Glomerular visceral epithelial cell (primary cell): ENCODE data around the gene ZSWIM5.

Experiments
- DNase-seq: peaks from one replicate; pipeline ENCODE4 v3.0.0-alpha.2; 2016; ENCODE audit errors: extremely low spot score

ZSWIM5 gene

GRCh38 chr1:45026446-45026845, 180.0 kb downstream of the ZSWIM5 start:
- DNase-seq = no peak

GRCh38 chr1:45023663-45024062, 182.7 kb downstream of the ZSWIM5 start:
- DNase-seq = no peak

- DNase-seq = peak; percentile 71
Measured at GRCh38 chr1:45018599-45019230, 187.7 kb downstream of the ZSWIM5 start.

DNA sequence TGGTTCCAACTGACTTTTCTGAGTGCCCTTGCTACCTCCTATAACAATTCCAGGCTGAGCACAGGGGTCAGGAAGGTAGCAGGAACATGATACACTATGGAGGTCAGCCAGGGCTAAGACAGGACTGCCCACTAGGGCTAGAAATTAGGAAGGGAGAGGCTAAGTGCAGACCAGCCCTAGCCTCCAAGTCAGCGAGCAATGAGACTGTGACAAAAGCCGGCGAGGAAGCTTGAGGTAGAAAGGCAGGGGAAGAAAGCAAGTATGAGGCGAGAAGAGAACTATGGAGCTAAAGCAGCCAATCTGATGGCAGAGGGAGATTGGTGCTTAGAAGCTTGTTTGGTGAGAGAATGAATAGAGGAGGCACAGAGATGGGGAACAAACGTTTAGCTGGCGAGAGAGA, 189.6 kb downstream of the ZSWIM5 start:
- no peak for DNase-seq

- no peak for DNase-seq
Measured at GRCh38 chr1:45016090-45016697, 190.2 kb downstream of the ZSWIM5 start.

DNA sequence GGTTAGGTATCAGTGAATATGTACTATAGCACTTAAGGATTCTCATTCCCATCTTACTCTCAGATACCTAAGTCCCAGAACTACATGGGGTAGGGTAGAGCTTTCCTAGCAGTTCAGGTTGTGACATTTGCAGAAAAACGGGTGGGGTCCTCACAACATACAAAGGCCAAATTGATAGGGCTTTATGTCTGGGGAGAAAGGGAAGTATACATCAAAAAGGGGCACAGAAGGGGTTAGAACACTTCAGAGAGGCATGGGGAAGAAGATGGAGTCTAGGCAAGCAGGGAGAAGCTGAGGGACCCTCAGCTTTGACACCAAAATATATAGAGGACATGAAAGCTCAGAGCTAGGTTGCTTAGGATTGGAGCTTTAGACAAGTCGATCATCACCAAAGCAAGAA, 190.7 kb downstream of the ZSWIM5 start:
- DNase-seq = no peak

- DNase-seq = peak; percentile 82
Measured at GRCh38 chr1:45014321-45015028, 191.9 kb downstream of the ZSWIM5 start.

DNA sequence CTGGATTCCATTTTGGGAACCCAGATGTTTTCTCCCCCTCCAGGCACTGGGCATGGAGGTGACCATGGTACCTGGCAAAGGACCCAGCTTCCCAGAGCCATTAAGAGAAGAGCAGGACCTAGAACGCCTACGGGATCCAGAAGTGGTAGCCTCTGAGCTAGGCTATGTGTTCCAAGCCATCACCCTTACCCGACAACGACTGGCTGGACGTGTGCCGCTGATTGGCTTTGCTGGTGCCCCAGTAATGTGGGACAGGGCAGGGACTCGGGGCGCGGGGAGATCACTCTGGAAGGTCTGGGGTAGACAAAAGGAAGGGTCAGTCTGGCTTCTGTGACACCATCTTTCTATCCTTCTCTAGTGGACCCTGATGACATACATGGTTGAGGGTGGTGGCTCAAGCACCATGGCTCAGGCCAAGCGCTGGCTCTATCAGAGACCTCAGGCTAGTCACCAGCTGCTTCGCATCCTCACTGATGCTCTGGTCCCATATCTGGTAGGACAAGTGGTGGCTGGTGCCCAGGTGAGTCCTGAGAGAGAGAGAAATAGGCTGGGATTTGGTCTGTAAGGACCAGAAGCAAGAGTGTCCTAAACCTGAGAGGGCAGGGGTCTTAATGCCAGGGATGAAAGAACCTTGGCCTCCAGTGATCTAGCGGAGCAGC, 192.7 kb downstream of the ZSWIM5 start:
- no peak for DNase-seq

DNA sequence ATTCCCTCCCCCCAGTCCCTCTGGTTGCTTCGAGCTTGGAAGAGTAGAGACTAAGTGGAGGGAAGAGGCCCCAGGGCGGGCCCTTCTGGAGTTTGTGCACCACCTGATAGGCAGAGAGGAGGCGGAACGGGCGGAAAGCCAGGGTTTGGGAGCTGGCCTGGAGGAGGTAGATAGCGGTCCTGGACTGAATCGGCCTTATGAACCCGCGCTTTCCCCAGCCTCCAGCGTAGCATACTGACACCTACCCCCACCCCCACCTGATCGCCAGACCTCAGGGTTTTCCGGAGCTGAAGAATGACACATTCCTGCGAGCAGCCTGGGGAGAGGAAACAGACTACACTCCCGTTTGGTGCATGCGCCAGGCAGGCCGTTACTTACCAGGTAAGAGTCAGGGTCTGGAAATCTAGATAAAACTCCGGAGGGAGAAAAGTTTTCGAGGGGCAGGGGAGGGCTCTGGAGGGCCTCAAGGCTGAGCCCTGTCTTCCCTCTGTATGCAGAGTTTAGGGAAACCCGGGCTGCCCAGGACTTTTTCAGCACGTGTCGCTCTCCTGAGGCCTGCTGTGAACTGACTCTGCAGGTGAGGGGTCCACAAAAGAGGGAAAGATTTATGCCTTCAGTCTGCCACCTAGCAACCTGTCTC, 193.6 kb downstream of the ZSWIM5 start:
- DNase-seq = peak; percentile 74

DNA sequence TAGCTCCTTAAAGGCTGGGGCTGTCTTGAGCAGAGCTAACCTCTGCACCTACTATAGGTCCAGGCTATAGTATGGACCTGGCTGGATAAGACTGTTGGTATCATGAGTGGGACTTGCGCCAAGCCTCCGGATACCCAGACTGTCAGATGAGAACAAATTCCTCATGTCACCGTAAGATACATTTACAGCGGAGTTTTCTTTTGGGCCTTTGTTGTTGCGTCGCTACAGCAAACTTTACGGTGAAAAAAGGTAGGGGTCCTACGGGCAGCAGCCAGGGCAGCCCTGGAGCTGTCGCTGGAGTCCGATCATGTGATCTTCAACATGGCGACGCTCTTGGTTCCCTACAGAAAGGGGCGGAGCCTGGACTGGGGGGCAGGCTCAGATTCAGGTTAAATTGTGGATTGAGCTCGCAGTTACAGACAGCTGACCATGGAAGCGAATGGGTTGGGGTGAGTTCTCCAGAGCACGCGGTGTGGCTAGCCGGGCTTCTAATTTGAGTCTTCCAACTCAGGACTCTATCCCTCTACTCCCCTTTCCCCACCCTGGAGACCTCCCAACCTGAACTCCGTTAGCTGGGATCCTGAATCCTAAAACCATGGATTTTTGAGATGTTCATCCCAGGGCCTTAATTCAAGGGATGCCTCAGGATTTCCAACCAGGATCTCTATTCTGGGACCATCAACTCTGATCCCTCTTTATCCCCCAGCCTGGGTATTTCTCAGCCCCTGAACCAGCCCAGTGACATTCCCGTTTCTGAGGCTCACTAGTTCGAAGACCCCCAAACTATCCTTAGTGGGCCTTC, 194.4 kb downstream of the ZSWIM5 start, which contains the start of gene UROD:
UROD (plus strand) TSS at position 418 of the 802 bp plus-strand sequence; CDS start at position 430, 12 bp downstream.
- DNase-seq = peak; percentile 97

DNA sequence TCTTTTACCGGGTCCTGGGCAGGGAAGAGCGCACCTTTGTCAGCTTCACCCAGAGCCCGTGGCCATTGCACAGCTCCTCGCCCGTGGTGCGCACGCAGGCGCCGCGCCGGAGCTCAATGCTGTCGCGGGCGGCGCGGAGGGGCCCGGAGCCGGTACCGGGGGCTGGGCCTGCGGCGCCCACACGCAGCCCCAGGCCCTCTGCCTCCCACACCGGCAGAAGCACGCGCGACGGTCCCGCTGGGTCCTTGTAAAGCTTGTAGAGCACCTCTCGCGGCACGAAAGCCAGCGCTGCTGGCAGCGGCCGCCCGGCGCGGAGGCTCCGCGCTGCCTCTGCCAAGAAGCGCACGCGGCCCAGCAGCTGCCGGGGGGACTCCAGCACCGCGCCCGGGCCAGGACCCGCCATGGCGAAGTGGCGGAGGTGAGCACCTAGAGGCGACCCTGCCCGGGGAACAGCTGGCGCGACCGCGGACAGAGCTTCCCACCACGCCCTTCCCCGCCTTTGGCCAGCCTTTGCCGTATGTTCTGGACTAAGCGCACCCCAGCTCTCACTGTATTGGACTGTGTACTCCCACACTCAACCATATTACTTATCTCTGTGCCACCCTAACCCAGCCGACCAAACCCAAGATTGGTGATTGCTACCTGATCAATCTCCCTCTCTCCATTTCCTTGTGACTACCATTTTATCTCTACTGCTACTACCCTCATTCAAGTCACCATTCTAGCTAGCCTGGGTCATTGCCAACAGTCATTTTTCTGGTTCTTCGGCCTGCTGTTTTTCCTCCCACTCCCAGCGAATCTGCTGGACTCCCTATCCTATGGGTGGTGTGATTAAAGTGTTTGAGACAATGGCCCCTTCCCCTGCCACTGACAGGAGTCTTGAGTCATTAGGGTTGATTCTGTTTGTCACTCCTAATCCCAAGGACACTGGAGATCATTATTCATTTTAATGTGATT, 195.3 kb downstream of the ZSWIM5 start, which contains the start of gene HECTD3:
HECTD3 (minus strand) TSS at position 470 of the 957 bp plus-strand sequence; CDS start at position 403, 67 bp downstream.
- DNase-seq = peak; percentile 75

DNA sequence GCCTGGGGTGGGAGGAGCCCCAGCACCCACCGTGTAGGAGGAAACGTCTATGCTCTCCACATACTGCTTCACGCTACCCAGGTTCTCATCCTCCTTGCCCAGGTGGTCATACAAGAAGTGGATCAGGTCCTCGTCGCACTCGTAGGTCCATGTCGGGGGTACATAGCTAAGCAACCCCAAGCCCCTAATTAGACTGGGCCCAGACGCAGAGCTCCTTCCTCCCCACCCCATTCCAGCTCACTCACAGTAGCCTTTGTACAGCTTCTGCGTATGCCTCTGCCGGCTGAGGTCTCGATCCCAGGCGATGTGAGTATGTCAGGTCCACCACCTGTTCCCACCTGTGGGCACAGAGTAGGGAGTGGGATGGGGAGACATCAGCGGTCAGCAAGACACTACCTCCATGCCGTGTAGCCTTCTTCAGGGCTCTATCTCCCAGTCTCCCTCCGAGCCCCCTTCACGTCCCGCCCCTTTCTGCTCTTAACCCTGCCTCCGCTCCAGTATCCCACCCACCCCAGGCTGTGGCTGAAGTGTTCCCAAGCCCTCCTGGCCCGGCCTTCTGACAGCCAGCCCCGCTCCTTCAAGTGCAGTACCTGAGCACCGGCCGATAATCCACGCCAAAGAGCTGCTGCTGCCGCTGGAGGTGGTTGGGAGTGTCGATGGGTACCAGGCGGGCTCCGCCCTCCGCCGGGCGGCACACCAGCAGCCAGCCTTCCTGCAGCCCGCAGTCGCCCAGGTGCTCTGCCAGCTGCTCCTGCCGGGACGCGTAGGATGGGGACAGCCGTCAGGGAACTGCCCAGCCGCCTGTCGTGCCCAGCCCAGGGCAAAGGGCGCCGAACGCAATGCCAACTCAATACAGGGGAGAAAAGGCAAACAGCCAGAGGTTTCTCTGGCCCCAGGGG, 196.2 kb downstream of the ZSWIM5 start:
- DNase-seq = peak; percentile 22

DNA sequence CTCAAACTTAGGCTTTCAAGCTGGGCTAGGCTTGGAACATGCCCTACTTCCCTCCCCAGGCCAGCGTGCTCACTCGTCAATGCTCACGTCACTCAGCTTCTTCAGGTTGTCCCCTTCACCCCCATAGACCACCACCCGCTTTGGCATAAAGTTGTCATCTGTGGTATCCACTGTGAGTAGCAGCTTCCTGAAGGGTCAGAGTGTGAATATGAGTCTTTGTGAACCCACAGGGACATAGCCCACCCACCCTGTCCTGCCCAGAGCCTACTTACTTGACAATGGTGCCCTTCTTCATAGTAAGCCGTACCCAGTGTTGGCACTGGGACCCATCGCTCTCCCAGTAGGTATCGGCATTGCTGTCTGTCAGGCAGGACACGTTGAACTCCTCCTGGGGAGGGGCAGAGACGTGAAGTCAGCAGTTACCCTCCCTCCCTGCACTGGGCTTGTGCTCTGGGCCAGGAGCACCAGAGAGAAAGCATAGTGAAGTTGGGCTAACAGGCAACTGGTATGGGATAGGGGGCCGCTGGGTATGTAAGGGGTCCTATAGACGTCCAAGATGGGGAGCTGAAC, 197.0 kb downstream of the ZSWIM5 start:
- DNase-seq = no peak

DNA sequence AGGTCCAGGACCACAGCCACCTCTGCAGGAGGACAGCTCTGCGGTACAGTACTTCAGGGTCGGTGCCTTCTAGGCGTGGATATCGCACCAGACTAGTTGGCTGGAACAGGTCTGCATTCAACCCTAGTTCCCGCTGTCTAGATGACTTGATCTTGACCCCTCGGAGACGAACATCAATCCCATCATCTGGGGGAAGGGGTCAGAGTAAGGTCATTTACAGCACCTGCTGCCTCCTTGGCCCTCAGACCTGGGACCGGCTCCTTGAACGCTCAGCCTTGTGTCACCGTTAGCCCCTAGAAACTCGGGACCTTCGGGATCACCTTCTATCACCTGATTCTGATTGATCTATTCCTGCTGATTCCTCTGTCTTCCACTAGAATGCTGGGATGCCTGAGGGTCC, 197.9 kb downstream of the ZSWIM5 start:
- DNase-seq = no peak

DNA sequence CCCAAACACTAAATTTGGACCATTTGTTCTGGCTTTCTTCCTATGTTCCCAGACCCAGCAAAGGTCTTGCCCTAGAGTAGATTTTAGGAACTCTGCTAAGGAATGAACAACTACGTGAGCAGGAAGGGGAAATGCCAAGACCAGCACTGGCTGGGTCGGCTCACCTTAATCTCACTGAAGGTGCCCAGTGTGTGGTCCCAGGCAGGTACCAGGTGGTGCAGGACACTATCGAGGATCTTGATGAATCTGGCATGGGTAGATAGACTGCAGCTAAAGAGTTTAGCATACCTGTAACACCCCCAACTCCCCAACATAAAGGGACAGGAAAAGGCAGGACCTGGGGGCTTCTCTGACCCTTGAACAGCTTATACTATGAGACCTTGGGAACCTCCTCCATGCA, 198.3 kb downstream of the ZSWIM5 start:
- DNase-seq = no peak

DNA sequence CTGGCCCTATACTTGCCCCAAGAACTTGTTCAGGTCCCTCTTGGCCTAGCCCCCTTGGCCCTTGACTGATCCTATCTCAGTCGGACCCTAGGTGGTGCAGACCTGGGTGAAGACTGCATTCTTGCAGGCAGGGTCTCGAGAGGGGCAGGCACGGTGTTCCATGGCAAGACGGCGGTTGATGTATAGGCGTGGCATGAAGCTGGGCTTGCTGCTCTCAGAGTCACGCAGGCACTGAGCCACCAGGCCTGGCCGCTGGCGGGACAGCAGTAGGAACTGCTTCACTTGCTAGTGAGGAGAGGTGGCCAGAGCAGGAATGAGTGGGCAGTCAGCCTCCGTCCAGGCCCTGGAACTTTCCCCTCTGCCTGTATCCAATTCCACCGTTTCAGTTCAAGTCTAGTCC, 199.1 kb downstream of the ZSWIM5 start:
- DNase-seq = no peak

DNA sequence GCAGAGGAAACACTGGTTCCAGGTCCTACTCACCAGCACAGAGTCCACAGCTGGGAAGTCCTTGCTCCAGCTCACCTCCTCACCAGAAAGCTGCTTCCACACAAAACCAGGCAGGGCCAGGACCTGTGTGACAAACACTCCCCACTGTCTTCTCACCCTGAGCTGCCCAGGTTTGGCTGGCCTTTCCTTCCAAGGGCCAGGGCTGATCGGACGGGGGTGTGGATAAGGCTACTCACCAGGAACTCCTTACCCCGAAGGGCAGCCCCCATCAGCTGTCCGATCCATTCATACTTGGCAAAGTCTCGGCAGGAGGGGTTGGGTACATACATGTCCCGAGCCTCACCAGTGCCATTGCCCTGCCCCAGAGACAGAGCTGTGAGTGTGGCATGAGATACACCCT, 200.6 kb downstream of the ZSWIM5 start:
- no peak for DNase-seq

DNA sequence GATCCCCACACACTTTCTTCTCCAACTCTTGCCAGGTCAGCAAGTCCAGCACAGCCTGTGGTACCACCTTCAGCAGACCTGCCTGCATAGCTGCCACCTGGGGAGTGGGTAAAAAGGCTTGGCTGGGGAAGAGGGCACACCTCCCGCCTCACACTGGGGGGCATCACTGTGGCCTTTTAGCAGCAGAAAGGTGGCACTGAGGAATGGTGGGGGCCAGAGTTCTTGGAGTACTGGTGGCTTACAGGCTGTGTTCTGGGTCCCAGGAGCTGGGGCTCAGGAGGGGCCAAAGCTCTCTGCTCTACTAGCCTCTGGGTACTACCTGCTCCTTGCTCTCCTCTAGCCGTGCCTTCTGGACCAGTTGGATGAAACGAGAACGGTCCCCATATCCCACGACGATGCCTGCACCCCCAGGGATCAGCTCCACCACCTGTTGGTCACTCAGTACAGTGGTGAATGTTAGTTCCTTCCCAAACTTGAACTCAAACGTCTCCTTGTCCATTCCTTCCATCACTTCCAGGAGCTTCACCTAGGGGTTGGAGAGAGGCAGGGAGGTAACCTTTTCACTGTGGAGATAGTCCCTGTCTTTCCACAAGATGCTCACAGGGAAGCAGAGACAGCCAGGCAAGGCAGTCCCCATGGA, 202.0 kb downstream of the ZSWIM5 start:
- DNase-seq = no peak
